ENCODE measurements around the gene CDT1. TPM values are rescaled to one million over a fixed set of nuclear protein-coding genes. Genes with fewer than 3 reads are reported as not detected.

The CDT1 gene
- polyA plus RNA-seq, 1 donor: 13.3 TPM

DNA sequence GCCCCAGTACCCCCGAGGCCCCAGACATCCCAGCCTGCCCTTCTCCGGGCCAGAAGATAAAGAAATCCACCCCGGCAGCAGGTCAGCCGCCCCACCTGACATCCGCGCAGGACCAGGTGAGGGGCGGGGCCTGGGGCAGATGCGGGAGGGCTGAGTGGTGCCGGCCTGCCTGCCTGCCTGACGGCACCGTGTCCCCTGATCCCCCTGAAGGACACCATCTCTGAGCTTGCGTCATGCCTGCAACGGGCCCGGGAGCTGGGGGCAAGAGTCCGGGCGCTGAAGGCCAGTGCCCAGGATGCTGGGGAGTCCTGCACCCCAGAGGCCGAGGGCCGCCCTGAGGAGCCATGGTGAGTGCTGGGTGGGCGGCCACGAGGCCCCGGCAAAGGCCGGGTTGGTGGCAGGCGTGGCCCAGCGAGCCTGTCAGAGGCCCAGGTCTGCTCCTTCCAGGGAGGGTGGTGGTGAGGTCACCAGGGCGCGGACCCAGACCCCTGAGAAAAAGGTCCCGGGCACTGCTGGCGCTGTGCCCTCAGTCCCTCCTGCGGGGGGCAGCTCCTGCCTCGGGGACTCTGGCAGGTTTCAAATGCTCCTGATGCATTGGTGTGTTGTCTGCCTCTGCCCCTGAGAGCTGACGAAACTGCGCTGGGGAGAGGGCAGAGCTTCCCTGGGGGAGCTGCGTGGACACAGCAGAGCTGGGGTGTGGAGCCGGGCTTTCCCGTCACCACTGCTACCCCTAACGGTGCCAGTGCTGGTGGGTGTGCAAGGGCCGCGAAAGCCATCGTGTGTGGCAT, 1.2 kb downstream of the CDT1 start:
- no peak for DNase-seq

- no peak for DNase-seq
Observed at GRCh38 chr16:88805340-88805715, 1.7 kb downstream of the CDT1 start.

DNA sequence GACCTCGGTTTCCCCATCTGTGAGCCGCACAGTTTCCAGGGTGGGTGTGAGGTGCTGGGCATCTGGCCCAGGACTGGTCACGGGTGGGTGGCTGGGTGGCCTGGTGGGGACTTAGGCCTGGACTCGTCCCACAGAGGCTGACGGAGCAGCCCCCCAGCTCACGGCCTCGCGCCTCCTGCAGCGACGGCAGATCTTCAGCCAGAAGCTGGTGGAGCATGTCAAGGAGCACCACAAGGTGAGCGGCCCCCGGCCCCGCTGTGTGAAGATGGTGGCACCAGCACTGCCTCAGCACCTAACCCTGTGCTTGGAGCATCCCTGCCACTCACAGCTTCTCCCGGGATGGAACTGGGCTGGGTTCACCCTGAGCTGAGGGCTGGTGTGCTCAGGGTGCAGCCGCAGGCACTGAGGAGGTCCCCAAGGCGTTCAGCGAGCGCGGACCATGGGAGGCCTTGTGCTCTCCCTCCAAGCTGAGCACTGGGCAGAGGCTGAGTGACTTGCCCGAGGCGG, 2.4 kb downstream of the CDT1 start:
- no peak for DNase-seq

GRCh38 chr16:88806491-88807111, 3.0 kb downstream of the CDT1 start:
- DNase-seq: no peak

DNA sequence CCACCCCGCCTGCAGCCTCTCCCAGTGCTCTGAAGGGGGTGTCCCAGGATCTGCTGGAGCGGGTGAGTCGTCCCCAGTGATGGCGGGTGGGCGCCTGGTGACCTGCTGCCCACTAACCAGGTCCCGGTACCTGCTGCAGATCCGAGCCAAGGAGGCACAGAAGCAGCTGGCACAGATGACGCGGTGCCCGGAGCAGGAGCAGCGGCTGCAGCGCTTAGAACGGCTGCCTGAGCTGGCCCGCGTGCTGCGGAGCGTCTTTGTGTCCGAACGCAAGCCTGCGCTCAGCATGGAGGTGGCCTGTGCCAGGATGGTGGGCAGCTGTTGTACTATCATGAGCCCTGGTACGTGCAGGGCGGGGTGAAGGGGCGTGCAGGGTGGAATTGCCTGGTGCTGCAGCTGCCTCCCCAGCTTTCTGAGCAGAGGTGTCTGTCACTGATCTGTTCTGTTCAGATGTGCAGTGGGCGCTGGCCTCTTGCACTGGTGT, 3.6 kb downstream of the CDT1 start:
- DNase-seq: no peak

GRCh38 chr16:88807626-88808453, 4.3 kb downstream of the CDT1 start:
- DNase-seq: no peak

GRCh38 chr16:88809068-88809675, 5.6 kb downstream of the CDT1 start:
- no peak for DNase-seq

DNA sequence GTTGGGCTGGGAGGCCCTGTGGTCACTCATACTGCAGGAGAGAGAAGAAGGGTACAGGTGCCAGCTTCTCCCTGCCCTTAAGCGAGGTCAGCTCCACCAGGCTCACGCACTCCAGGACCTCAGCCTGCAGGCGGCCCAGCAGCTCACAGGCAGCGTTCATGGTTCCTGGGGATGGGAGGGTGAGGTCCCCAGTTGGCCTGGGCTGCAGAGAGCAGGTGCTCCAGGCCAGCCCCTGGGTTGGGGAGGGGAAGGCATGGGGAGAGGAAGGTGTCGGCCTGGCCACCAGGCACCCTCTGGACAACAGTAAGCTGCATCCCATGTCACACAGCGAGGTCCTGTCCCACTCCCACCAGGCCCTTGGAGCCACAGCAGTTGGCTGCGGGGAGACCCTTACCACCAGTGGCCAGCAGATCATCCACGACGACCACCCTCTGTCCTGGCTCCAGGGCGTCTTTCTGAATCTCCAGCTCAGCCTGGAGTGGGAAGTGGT, 6.1 kb downstream of the CDT1 start:
- no peak for DNase-seq

GRCh38 chr16:88810166-88810911, 6.8 kb downstream of the CDT1 start:
- no peak for DNase-seq

GRCh38 chr16:88810912-88811768, 7.6 kb downstream of the CDT1 start:
- DNase-seq: peak; percentile 75

- peak; percentile 91 for DNase-seq
Observed at GRCh38 chr16:88811769-88812512, 8.4 kb downstream of the CDT1 start, which contains the start of gene APRT. Gene APRT (minus strand): TSS chr16:88811928. CDS start chr16:88811899, 29 bp downstream.

DNA sequence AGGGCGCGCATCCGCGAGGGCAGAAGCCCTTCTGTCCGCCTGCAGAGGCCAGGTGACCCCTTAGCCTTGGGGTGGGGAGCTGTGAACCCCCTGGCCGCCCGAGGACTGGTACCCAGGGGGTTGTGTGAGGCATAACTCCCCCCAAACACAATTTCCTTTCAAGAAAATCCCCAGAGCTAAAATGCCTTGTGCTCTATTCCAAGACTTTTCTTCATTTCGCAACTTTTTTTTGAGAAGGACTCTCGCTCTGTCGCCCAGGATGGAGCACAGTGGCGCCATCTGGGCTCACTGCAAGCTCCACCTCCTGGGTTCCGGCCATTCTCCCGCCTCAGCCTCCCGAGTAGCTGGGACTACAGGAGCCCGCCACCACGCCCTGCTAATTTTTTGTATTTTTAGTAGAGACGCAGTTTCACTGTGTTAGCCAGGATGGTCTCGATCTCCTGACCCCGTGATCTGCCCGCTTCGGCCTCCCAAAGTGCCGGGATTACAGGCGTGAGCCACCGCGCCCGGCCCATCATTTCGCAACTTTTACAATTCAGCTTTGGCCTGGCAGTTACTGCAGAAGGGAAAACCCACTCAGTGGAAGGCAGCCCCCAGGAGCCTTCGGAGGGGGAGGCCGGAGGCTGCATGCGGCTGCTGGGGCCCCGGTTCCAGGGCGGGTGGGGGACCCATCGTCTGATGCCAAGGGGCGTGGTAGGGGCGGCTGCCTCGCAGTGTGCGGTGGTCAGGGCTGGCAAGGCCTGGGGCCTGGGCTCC, 9.1 kb downstream of the CDT1 start:
- DNase-seq: no peak

- DNase-seq: no peak
Observed at GRCh38 chr16:88813269-88814143, 9.9 kb downstream of the CDT1 start.

- DNase-seq: no peak
Observed at GRCh38 chr16:88814144-88814502, 10.5 kb downstream of the CDT1 start.

- no peak for DNase-seq
Observed at GRCh38 chr16:88815227-88815626, 11.6 kb downstream of the CDT1 start.

DNA sequence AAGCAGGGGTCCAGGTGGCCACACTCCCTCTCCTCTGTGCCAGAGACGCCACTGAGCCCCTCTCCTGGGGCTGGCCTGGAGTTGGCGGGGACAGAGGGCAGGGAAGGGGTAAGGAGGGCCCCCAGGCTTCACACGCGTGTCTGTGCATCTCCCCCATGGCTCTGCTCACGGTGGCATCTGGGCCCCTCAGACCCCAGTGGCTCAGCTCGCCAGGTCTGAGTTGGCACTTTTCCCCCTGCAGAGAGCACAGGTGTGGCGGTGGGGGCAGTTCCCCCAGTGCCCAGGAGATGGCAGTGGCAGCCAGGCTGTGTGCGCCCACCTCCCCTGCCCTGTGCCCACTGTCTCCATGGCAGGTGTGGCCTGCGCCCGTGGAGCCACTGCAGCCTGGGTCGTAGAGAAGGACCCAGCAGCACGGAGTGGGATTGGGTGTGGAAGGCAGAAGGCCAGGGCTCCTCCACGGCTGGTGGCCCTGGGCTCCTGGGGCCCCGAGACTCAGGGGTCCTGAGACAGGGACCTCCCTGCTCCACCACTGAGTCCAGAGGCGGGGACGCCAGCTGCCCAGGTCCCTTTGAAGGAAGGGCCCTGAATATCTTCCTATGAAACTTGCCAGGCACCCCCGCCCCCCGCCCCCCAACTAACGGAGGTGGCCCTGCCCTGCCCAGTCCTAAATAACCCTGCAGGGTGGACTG, 12.5 kb downstream of the CDT1 start:
- no peak for DNase-seq
